HG02870 (cell line): Measurements from ENCODE around the gene TRMT2A.
"Not testable (repeated sequence)": the region's sequence is repeated elsewhere in the genome, so short reads cannot be mapped to it uniquely, and the experiment has no call there.

Experiments
- ATAC-seq: cut with Tn5 transposase; IDR thresholded peaks from one replicate; pipeline ENCODE4 v1.9.1; 2021; ENCODE audit warnings: mild to moderate bottlenecking, moderate library complexity; ENCODE audit not compliant: unreplicated experiment

TRMT2A gene

GRCh38 chr22:20116951-20117632 is at the start of gene TRMT2A:
Gene TRMT2A (minus strand): TSS chr22:20117226. CDS start chr22:20116906, 320 bp downstream.
- peak; percentile 73 for ATAC-seq

- no peak for ATAC-seq
These were observed 49.7 kb upstream of the TRMT2A start for GRCh38 chr22:20166703-20167102.

GRCh38 chr22:20165913-20166312 is 48.9 kb upstream of the TRMT2A start:
- ATAC-seq: no peak

- ATAC-seq: no peak
These were observed 48.4 kb upstream of the TRMT2A start for GRCh38 chr22:20165421-20165820.

GRCh38 chr22:20164863-20165262 is 47.8 kb upstream of the TRMT2A start:
- no peak for ATAC-seq

GRCh38 chr22:20160041-20160440 is 43.0 kb upstream of the TRMT2A start:
- no peak for ATAC-seq

GRCh38 chr22:20159531-20159930 is 42.5 kb upstream of the TRMT2A start:
- ATAC-seq: not testable (repeated sequence)

GRCh38 chr22:20159076-20159475 is 42.0 kb upstream of the TRMT2A start:
- no peak for ATAC-seq

GRCh38 chr22:20158391-20159036 is 41.5 kb upstream of the TRMT2A start:
- ATAC-seq: no peak

GRCh38 chr22:20157430-20158183 is 40.6 kb upstream of the TRMT2A start:
- no peak for ATAC-seq

- no peak for ATAC-seq
These were observed 39.8 kb upstream of the TRMT2A start for GRCh38 chr22:20156611-20157429.

- no peak for ATAC-seq
These were observed 39.0 kb upstream of the TRMT2A start for GRCh38 chr22:20156042-20156389.

- ATAC-seq: no peak
These were observed 38.5 kb upstream of the TRMT2A start for GRCh38 chr22:20155330-20156041.

GRCh38 chr22:20154602-20155187 is 37.7 kb upstream of the TRMT2A start:
- no peak for ATAC-seq

GRCh38 chr22:20153945-20154344 is 36.9 kb upstream of the TRMT2A start:
- no peak for ATAC-seq

GRCh38 chr22:20152464-20152890 is 35.5 kb upstream of the TRMT2A start:
- no peak for ATAC-seq

GRCh38 chr22:20151276-20151588 is 34.2 kb upstream of the TRMT2A start:
- no peak for ATAC-seq

- ATAC-seq: no peak
These were observed 33.6 kb upstream of the TRMT2A start, which contains the start of gene CCDC188 for GRCh38 chr22:20150381-20151275. Gene CCDC188 (minus strand): TSS chr22:20151055. CDS start chr22:20150986, 69 bp downstream.
